Stimulated activated CD4-positive, alpha-beta T cell treated with anti-CD3 and anti-CD28 coated beads, Interleukin-2, amount 100 ng/mL, for 4 hours (primary cell): Measurements from ENCODE around the gene GLOD5.
A peak's percentile ranks its signal among the peaks of the same experiment; 100 is the strongest.

Source experiments
- DNase-seq: peaks from one replicate; pipeline ENCODE4 v3.0.0-alpha.2; 2020; ENCODE audit warnings: low read depth

GLOD5 gene

DNA sequence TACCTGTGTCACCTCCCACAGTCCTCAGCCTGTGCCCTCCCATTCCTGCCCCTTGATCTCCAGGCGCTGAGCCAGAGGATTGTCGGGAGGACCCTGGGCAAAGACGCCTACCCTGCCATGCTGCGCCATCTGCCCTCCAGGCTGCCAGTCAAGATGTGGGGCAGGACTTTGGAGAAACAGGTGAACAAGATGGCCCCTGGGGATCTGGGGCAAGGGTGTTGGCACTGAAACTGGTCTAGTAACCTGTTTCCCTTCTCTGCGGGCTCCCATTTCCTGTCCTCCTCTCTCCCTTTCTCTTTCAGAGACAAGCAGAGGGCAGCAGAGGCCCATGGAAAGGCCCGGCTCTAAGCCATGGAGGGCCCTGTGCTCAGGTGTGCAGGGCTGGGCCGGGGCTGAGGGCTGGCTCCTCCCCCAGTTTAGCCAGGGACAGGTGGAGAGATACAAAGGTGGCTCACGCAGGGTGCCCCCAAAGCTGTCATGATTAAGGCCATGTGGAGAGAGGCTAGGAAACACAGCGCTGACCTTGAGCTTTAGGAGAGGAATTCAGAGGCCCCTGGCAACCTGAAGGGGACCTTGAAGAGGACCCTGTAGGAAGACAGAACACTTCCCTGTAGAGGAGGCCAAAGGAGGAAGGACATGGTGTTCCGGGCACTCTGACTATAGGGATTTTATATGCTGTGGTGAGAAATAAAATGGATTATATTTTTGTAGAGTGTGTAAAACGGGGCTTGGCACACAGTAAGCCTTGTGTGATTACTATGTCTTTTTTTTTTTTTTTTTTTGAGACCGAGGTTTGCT lies at the start of gene GLOD5:
TSS of gene GLOD5 (plus strand) at position 74 of the 798 bp plus-strand sequence. CDS start at position 118, 44 bp downstream.
- DNase-seq = no peak

DNA sequence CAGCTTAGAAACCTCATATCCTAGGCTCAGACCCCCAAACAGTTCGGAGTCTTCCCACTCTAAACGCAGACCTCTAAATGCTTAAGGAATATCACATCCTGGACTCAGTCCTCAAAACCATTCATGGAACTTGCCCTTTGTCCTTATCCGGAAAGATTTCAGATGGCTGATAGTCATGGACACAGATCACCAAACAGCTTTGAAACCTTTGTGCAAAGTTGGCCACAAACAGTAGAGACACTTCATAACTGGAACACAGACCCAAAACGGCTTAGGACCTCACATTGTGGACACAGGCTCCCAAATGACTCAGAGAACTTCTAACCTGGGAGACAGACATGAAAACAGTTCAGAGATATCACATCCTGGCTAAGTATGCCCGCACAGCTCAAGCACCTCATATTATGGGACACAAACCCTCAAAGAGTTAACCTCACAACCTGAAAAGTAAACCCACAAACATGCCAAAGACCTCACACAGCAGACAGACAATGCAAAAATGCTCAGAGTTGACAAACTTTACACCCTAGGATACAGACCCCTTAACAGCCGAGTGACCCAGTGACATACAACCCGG lies 49.5 kb upstream of the GLOD5 start:
- no peak for DNase-seq

DNA sequence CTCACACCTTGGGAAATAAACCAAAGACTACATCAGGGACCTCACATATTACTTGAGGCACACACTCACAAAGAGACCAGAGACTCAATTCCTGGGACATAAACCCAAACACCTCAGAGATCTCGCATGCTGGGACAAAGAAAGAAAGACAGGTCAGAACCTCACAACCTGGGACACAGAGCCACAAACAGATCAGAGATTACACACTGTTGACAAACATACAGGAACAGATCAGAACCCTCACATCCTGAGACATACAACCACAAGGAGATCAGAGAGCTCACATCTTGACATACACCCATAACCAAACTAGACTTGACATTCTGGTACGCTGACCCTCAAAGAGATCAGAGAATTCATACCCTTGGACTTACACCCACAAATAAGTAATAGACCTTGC lies 47.7 kb upstream of the GLOD5 start:
- DNase-seq = no peak

DNA sequence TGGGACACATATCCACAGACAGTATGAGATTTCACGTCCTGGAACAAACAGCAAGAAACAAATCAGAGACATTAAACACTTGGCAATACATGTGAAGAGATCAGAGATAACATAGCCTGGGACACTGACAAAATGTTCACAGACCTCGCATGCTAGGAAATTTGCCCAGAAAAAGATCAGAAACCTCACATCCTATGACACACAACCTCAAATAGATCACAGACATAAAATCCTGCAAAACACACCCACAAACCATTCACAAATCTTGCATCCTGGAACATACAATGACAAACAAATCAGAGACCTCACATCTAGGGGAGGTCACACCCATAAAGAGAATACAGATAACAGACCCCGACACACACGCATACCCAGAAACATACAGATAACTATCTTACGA lies 47.0 kb upstream of the GLOD5 start:
- no peak for DNase-seq

DNA sequence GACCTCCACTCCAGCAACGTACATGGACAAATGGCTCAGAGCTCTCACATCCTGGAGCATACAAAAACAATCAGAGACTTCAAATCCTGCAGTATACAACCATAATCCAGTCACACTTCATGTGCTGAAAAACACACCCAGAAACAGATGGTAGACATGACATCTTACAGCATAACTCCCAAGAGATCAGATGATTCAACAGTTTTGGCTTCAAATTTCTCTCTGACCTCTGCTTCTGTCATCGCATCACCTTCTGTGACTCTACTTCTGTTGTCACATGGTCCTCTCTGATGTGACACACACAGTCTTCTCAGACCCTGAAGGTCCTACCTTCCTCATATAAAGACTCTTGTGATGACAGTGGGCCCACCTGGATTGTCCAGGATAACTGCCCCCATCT lies 46.5 kb upstream of the GLOD5 start:
- no peak for DNase-seq

DNA sequence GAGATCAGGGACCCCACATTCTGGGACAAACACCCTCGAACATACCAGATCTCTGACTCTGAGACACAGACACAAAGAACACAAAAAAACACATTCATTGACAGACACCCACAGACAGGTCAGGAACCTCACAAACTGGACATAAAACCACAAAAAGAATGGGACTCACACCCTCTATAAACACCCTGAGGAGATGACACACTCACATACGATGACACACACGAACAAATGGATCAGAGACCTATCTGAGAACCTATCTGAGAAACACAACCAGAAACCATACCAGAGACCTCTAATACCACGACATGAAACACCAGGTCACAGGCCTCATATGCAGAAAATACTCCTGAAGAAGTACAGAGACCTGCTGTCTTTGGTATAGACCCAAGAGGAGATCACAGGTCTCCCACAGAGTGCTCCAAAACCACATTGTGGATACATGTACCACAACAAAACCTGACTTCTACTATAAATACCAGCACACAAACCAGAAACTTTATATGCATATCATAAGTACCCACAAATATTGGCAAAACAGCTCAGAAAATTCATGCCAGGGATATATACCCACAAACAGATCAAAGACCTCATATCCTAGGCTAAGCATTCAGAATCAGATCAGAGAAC lies 45.6 kb upstream of the GLOD5 start:
- DNase-seq = no peak

DNA sequence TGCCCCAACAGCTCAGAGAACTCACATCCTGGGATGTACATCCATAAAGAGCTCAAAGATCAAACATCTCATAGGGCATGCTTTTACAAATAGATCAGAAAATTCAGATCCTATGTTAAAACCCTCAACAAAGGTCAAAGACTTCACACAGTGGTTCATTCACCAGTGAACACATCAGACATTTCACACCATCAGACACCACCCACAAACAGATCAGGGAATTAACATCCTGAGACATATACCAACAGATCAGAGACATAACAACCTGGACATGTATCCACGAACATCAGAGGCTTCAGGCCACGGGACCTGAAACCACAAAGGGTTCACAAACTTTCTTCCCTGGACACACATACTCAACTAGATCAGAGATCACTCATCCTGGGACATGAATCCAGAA lies 41.6 kb upstream of the GLOD5 start:
- no peak for DNase-seq

DNA sequence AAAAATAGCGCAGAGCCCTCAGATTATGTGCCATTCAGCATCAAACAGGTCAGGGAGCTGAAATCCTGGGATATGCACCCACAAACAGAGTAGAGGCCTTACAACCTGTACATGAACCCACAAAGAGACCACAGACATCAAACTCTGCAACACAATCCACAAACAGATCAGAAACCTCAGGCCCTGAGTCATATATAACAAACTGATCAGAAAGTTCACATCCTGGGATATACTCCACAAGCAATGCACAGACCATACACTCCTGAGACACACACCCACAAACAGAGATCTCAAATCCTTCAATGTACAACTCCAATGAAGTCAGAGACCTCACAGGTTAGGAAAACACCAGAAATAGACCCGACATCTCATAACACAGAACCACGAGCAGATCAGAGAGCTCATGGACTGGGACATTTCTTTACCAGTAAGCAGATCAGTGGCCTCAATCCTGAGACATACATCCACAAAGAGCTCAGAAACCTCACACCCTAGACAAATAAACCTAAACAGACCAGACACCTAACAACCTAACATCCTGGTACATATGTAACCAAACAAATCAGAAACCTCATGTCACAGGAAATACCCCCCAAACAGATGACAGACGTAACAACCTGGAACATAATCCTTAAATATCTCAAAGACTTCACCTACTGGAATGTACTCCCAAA lies 40.8 kb upstream of the GLOD5 start:
- no peak for DNase-seq

DNA sequence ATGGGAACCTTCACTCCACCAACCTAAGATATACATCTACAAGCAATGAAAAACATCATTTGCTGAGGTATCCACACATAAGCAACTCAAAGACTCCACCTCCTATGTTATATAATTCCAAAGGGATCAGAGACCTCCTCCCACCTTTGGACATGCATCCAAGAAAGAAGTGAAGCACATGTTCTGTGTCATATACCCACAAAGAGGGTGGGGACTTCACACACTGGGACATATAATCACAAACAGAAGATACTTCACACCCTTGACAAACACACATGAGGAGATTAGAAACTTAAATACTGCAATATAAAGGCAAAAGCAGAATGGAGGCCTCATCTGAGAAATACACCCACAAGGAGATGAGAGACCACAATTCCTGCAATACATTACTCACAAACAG lies 39.6 kb upstream of the GLOD5 start:
- DNase-seq = no peak

DNA sequence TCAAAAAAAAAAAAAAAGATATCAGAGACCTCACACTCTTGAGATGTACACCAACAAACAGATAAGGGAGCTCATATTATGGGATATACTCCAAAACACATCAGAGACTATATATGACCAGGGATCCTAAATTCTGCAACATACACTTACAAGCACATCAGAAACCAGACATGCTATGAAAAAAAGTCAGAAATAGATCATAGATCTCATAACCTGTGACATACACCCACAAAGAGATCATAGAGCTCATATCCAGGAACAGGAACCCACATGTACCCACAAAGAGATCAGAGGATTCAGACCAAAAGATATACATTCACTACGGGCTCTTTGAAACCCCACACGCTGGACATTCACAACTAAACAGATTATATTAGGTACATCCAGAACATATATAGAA lies 35.0 kb upstream of the GLOD5 start:
- DNase-seq = no peak

DNA sequence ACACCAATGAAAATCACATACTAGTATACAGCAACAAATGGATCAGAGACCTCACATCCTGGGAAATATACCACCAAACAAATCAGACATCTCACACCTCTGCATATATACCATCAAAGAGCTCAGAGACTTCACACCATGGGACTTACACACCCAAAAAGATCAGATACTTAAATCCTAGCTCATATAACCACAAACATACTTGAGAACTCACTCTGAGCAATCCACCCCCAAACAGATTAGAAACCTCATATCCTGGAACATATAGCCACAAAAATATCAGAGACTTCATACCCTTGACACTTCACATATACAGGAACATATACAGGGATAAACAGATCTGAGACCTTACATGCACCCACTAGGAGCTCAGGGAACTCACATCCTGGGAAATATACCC lies 32.9 kb upstream of the GLOD5 start:
- no peak for DNase-seq

DNA sequence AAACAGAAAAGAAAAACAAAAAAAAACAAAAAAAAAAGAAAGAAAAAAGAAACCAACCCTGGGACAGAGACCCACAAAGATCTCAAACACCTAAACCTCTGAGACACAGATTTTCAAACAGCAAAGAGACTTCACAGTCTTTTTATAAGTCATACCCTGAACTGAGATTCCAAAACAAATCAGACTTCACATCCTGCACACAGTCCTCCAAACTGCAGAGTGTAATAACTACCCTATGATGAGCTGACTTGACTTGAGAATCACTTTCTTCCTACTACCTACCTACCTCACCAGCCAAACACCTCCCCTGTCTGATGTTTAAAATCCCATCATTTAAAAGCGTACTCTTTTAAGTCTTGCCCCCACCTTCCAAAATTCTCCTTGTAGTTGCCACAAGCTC lies 25.2 kb upstream of the GLOD5 start:
- no peak for DNase-seq

DNA sequence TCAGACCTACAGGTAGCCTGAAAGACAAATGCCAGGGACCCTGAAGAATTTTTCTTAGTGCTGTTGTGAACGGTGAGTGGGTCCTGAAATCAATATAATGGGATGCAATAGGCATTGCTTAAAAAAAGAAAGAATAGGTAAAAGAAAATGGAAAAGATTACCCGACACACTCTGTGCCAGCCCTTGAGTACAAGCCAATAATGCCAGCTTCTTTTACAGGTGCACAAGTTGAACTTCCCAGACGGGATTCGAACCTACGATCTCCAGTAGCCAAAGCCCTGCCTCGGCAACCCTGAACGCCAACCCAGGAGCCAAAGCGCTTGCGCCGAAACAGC lies 24.7 kb upstream of the GLOD5 start:
- DNase-seq = no peak

DNA sequence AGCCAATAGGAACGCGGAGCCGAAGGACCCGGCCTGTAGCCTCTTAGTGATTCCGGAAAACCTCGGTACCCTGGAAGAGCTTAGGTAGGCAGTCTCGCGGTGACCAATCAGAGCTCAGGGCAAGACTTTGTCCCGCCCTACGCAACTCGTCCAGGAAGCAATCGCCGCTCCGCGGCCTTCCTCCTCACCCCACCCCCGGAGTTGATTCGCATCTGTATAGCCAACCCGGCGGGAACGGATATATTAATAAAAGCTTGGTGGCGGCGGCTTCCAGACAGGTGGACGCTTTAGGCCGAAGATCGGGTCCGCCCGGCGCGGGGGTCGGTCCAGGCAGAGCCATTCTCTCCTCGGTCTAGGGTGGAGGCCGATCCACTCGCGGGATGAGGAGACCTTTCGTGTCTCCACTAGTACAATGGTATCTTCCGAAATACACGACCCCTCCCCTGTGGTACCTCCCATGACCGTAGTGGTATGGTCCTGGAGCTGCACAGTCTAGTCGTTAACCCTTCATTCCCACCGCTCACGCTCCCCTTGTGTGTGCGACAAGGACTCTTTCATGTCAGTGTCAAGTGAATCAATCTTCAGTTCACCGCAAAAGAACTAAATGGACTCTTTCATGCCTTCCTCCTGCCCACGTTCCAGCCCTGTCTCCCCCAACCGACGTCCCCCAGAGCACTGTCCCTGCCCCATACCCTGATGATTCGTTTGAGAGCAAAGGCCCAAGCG lies 24.2 kb upstream of the GLOD5 start:
- DNase-seq = peak; percentile 84

DNA sequence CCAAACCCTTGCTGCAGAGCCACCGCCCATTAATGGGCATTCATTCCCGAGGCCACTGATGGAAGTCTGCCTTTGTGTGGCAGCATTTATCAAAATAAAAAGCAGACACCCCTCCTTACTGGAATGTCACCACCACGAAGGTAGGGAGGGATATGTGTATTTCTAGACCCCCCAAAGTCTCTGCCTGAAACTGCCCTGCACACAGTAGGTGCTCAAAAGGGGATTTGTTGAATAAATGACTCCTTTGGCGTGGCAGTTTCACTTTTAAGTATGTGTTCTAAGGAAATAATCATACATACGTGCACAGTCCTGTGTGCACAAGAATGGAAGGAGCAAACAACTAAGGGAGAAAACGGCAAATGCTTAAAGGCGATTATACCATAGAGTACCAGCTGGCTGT lies 23.6 kb upstream of the GLOD5 start:
- no peak for DNase-seq

DNA sequence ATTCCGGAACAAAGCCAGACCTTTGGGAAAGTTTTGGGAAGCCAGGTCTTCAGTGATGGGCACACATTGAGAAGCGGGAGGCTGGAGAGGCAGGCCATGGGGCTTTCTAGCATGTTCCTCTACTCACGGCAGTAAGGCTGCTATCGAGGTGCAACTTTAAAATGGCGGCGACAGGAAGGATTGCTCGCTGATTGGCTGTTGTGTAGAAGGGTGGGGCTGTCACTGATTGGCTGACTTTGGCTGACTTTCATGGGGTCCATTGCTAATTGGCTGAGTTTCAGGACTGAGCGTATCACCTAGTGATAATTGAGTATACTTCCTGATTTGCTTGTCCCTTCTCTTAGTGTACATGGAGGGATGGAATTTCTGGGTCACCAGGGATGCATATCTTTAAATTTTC lies 19.7 kb upstream of the GLOD5 start:
- DNase-seq = no peak

DNA sequence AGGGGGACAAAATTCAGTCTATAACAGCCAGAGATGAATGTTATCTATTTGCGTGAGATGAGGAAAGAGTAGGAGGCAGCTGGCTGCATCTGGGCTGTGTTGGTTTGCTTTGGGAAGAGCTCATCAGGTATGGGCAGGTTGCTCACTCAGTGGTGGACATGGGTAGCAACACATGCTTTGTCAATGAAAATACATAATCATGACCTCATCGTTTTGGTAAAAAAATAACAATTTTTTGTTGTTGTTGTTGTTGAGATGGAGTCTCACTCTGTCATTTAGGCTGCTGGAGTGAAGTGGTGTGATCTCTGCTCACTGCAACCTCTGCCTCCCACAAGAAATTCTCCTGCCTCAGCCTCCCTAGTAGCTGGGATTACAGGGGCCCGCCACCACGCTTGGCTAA lies 16.3 kb upstream of the GLOD5 start:
- no peak for DNase-seq

DNA sequence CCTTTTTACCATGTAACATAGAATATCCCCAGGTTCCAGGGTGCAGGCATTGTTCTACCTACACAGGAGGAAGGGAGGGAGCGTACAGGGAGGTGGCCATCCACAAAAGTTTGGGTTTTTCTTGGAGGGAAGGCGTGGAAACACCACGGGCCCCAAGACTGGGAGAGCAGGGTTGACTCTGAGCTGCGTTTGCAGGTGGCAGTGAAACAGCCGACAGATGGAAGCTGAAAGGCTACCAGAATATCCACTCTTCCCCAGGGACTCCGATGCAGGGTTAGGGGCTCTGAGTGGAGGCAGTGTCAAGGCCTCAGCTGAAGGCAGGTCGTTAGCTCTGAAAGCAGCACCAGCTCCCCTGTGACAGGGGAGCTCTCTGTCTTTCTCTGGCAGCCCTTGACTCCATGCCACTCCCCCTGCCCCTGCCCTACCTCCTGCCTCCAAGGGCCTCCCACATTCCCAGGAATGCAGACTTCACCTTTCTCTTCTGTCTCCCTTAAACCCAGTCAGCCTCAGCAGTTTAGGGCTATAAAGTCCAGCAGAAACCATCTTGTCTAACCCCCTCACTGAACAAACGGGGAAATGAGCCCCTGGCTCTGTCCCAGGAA lies 14.0 kb upstream of the GLOD5 start:
- DNase-seq = no peak

DNA sequence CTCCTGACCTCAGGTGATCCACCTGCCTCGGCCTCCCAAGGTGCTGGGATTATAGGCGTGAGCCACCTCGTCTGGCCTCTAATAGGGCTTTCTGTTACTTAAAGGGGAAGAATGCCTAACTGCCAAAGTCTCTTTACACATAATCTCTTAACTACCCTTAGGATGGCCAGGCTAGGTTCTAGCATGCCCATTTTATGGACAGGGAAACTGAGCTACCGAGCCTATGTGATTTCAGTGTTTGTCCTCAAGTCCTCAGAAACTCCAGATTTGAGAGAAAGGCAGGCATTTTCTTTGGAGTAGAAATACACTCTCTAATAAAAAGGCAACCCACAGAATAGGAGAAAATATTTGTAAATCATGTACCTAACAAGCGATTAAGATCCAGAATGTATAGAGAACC lies 12.4 kb upstream of the GLOD5 start:
- DNase-seq = no peak

DNA sequence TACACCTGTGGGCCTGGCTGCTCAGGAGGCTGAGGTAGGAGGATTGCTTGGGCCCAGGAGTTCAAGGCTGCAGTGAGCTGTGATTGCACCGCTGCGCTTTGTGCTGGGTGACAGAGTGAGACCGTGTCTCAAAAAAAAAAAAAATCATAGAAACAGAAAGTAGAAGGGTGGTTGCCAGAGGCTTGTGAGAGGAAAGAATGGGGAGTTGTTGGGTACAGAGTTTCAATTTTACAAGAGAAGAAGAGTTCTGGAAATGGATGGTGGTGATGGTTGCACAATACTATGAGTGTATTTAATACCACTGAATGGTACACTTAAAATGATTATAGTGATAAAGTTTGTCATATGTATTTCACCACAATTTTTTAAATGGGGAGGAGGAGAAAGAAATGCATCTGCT lies 10.2 kb upstream of the GLOD5 start:
- no peak for DNase-seq

DNA sequence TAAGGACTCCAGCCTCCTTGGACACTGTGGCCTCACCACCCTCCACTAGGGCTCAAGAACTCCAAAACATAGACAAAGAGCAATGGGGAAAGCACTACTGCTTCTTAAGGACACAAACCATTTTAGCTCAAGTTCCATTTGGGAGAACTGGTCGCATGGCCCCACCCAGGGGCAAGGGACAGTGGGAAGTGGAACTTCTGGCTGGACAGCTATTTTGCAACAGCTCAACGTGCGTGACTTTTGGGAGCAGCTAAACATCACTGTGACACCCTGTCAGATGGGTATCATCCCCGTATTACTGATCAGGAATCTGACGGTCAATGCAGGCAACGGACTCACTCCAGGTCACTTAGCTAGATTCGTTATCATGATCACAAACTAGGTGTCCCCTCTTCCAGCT lies 9.0 kb upstream of the GLOD5 start:
- no peak for DNase-seq

DNA sequence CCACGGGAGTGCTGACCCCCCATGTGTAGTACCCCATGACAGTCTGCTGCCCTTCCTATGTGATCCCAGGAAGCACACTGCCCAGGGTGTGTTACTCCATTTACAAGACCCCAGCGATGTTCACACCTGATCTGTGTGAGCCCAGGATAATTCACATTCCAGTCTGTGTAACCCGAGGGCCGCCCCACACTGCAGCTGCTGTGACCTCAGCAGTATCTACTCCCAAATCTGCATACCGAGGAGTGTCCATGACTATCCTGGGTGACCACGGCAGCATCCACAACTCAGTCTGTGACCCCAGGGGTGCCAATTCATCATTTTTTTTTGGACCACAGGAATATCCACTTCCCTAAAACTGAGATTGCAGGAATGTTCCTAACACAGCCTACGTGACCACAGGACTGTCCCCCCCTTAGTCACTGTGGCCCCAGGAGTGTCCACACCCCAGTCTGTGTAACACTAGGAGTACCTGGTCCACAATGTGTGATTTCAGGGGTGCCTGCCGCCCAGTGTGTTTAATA lies 7.8 kb upstream of the GLOD5 start:
- no peak for DNase-seq
